Activated T-cell treated with anti-CD3 and anti-CD28 coated beads, Interleukin-2, amount 50 U/mL, for 24 hours (primary cell): Measurements from ENCODE around the gene PPP1CA.
A peak's percentile ranks its signal among the peaks of the same experiment; 100 is the strongest.

Experiments
- DNase-seq: peaks from one replicate; pipeline ENCODE4 v3.0.0-alpha.2; 2020
- H3K27ac Mint-ChIP-seq: 2 replicates; pipeline ENCODE4 v1.8.0; 2020; ENCODE audit warnings: mild to moderate bottlenecking, mixed read lengths
- H3K27me3 Mint-ChIP-seq: 2 replicates; pipeline ENCODE4 v1.8.0; 2020; ENCODE audit warnings: mixed read lengths
- H3K36me3 Mint-ChIP-seq: 2 replicates; pipeline ENCODE4 v1.8.0; 2020; ENCODE audit warnings: low read depth, mixed read lengths
- H3K4me1 Mint-ChIP-seq: 2 replicates; pipeline ENCODE4 v1.8.0; 2020; ENCODE audit warnings: low read depth, mixed read lengths
- H3K4me3 Mint-ChIP-seq: 2 replicates; pipeline ENCODE4 v1.8.0; 2020; ENCODE audit warnings: mild to moderate bottlenecking, moderate library complexity, mixed read lengths
- H3K9me3 Mint-ChIP-seq: 2 replicates; pipeline ENCODE4 v1.8.0; 2020; ENCODE audit warnings: mixed read lengths

Gene PPP1CA

GRCh38 chr11:67356387-67356863, 45.2 kb downstream of the PPP1CA start:
- H3K4me3 Mint-ChIP-seq, result no peak overlapping the region
- H3K27me3 Mint-ChIP-seq, result no peaks in the 10 kb centered on the region
- peaks cover 36% of the 10 kb centered on the region for H3K4me1 Mint-ChIP-seq
- no peaks in the 10 kb centered on the region for H3K9me3 Mint-ChIP-seq
- no peak for DNase-seq
- H3K27ac Mint-ChIP-seq, result peak overlapping the region; percentile 85
- H3K36me3 Mint-ChIP-seq, result peaks cover 4% of the 10 kb centered on the region

- Mint-ChIP-seq H3K9me3 (no peaks in the 10 kb centered on the region), H3K27ac (peak overlapping the region; percentile 65), H3K27me3 (no peaks in the 10 kb centered on the region), H3K4me3 (no peak overlapping the region), H3K4me1 (peaks cover 41% of the 10 kb centered on the region), H3K36me3 (peaks cover 4% of the 10 kb centered on the region)
- no peak for DNase-seq
These were observed 45.8 kb downstream of the PPP1CA start for GRCh38 chr11:67355794-67356386.

DNA sequence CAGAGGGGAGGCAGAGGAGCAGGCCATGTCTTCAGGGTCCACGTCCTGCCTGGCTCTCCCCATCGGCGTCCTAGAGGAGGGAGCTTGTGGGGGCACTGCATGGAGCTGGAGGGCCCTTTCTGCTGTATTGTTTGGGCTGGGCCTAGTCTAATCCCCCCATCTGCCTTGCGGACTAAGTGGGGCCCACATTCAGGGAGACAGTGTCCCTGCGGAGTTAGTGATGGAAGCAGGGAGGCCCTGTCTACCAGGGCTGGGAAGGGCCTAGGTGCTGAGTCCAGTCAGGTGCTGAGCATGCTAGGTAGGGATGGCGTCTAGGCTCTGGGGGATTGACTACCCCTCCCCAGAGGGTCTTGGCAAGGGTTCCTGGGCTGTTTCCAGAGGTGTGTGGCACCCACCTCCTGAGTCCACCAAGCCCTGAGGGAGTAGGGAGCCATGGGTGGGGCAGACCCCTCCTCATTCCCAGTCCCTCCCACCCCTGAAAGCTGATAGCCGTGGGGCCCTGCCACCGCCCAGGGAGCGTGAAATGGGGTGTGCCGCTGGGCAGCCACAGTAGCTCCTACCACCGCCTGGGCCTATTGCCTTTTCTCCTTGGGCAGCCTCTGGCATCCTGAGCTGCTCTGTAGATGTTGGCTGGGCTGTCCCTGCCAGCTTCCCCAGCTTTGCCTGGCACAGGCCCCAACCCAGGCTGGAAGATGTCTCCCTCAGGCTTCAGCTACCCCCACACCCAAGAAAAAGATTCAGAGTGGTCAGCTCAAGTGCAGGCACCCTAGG, 46.5 kb downstream of the PPP1CA start:
- H3K4me1 Mint-ChIP-seq, result peaks cover 42% of the 10 kb centered on the region
- peaks cover 4% of the 10 kb centered on the region for H3K36me3 Mint-ChIP-seq
- H3K9me3 Mint-ChIP-seq, result no peaks in the 10 kb centered on the region
- H3K27ac Mint-ChIP-seq, result peak overlapping the region; percentile 99
- H3K4me3 Mint-ChIP-seq, result no peak overlapping the region
- DNase-seq, result no peak
- H3K27me3 Mint-ChIP-seq, result no peaks in the 10 kb centered on the region

DNA sequence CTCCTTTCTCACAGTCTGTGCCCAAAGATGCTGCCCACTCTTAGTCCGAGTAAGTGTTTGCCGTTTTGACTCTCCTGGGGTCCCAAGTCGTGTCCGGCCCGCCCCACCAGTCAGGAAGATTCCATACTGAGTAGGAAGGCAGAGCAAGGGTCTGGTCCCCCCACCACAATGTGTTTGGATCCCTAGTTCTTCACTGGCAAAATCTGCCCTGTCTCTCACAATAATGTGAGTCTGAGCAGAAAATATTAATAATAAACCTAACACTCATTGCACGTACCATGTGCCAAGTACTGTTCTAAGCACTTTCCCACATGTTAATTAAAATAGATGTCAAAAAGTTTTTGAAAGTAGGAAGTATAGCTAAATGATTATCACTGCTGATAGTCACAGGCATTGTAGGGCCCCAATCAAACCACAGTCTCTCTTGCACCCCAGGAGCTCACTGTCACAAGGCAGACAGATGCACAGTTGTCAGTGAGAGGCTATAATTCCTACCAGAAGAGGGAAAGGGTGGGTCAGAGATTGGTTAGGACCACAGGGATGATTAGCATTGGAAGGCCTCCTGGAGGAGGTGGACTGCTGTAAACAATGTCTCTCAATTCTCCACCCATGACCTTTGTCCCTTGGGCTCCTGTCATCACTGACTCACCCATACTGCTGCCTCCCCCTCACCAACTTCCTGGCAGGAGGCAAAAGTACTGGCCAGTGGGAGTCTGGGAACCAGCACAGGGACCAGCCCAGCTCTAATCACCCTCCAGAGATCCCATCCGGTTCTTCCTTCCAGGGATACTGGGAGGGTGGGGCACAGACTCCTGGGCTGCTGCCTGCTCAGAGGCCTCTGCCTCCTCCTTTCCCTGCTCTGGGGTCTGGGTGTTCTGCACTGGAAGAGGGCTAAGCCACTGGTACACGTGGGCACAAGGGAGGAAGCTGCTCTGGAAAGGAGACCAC, 47.3 kb downstream of the PPP1CA start:
- Mint-ChIP-seq H3K27ac (peak overlapping the region; percentile 99), H3K9me3 (no peaks in the 10 kb centered on the region), H3K4me1 (peaks cover 51% of the 10 kb centered on the region), H3K36me3 (peaks cover 4% of the 10 kb centered on the region), H3K27me3 (no peaks in the 10 kb centered on the region), H3K4me3 (peak overlapping the region; percentile 95)
- no peak for DNase-seq

DNA sequence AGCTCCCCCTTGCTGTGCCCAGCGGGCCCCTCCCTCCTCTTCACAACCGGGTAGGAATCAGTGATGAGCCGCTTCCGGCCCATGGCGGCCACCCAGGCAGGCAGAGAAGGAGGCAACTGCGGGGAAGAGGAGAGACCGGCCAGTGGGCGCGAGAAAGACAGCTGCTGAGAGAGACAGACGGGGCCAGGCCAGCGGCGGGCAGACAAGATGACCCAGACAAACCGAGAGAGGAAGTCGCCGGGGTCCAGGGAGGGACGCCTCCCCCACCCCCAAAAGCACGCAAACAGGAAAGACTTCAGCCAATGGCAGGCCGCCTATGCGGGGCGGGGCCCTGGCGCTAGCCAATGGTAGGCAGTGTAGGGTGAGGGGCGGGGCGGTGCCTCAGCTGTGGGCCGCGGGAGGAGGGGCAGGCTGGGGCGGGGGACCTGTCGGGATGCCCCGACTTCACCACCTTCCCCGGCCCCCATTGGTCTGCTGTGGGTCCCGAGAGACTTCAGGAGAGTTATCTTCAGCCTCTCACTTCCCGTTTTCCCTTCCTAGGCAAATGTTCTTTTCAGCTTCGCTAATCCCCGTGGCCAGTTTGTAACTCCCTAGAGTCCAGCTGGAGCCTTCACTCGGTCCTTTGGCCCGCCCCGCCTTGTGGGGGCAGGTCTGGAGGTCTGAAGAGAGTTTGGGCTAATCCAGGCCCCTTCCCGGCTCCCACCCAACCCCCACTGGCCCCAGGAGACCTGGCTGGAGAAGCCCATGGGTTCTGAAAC, 48.2 kb downstream of the PPP1CA start, which contains the start of gene POLD4:
Gene POLD4 (minus strand): TSS at position 230 of the 758 bp plus-strand sequence. CDS start 147 bp downstream, at position 83.
- peak within 1 kb of the TSS; percentile 95 for H3K4me3 Mint-ChIP-seq
- peak within 1 kb of the TSS; percentile 99 for H3K27ac Mint-ChIP-seq
- H3K9me3 Mint-ChIP-seq, result no peaks in the 10 kb centered on the region
- peaks cover 59% of the 10 kb centered on the region for H3K4me1 Mint-ChIP-seq
- H3K36me3 Mint-ChIP-seq, result peaks cover 4% of the 10 kb centered on the region
- H3K27me3 Mint-ChIP-seq, result no peaks in the 10 kb centered on the region
- peak; percentile 97 for DNase-seq

- no peak for DNase-seq
- H3K4me3 Mint-ChIP-seq, result peak overlapping the region; percentile 95
- H3K27me3 Mint-ChIP-seq, result no peaks in the 10 kb centered on the region
- peaks cover 67% of the 10 kb centered on the region for H3K4me1 Mint-ChIP-seq
- no peaks in the 10 kb centered on the region for H3K9me3 Mint-ChIP-seq
- H3K36me3 Mint-ChIP-seq, result peaks cover 4% of the 10 kb centered on the region
- H3K27ac Mint-ChIP-seq, result peak overlapping the region; percentile 99
These were observed 48.9 kb downstream of the PPP1CA start for GRCh38 chr11:67352546-67353316.

DNA sequence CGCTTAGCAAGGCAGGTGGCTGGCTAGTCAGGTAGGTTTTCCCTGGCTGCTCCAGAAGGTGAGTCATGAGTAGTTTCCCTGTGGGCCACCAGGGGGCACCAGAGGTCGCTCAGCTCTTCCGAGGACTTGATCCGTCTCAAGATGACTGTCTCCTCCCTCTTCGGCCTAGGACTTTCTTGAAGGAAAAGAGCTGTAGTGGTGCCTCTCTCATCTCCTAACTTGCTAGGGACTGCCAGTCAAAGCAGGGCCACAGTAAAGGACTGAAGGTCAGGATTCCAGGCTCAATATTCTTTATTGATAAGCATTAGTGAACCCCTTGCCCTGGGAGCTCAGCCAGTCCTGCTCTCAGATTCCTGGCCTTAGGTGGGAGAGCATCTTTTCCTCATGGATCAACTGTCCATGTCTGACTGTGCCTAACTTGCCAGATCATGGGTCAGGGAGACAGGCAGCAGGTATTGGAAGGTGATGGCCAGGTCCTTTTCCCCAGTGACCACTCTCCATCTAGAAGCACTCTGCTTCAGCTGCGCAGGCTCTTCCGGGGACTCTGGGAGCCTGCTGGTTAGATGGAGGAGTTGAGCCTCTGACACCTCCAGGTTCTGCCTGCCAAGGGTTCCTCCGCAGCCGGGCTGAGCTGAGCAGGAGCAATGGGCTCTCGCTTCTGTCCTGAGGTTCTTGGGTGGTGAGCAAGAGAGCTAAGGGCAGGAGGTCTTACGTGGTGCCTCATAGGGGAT, 50.2 kb downstream of the PPP1CA start:
- Mint-ChIP-seq H3K36me3 (peaks cover 4% of the 10 kb centered on the region), H3K4me1 (peaks cover 65% of the 10 kb centered on the region), H3K4me3 (peak overlapping the region; percentile 63), H3K27me3 (no peaks in the 10 kb centered on the region), H3K9me3 (no peaks in the 10 kb centered on the region), H3K27ac (peak overlapping the region; percentile 90)
- DNase-seq, result peak; percentile 75

- no peaks in the 10 kb centered on the region for H3K9me3 Mint-ChIP-seq
- H3K27me3 Mint-ChIP-seq, result no peaks in the 10 kb centered on the region
- no peak overlapping the region for H3K4me3 Mint-ChIP-seq
- peaks cover 79% of the 10 kb centered on the region for H3K4me1 Mint-ChIP-seq
- no peak for DNase-seq
- H3K27ac Mint-ChIP-seq, result peak overlapping the region; percentile 42
- peaks cover 4% of the 10 kb centered on the region for H3K36me3 Mint-ChIP-seq
These were observed 51.7 kb downstream of the PPP1CA start for GRCh38 chr11:67349928-67350465.

- Mint-ChIP-seq H3K27me3 (no peaks in the 10 kb centered on the region), H3K9me3 (no peaks in the 10 kb centered on the region), H3K4me3 (no peak overlapping the region), H3K4me1 (peaks cover 79% of the 10 kb centered on the region), H3K27ac (peak overlapping the region; percentile 42), H3K36me3 (peaks cover 4% of the 10 kb centered on the region)
- no peak for DNase-seq
These were observed 52.2 kb downstream of the PPP1CA start for GRCh38 chr11:67349457-67349856.

- no peaks in the 10 kb centered on the region for H3K9me3 Mint-ChIP-seq
- peaks cover 4% of the 10 kb centered on the region for H3K36me3 Mint-ChIP-seq
- H3K27ac Mint-ChIP-seq, result peak overlapping the region; percentile 42
- no peaks in the 10 kb centered on the region for H3K27me3 Mint-ChIP-seq
- no peak overlapping the region for H3K4me3 Mint-ChIP-seq
- peaks cover 79% of the 10 kb centered on the region for H3K4me1 Mint-ChIP-seq
- no peak for DNase-seq
These were observed 52.6 kb downstream of the PPP1CA start for GRCh38 chr11:67349036-67349435.
